ENCODE data around the gene CASS4. TPM values are rescaled to one million over a fixed set of nuclear protein-coding genes. Genes with fewer than 3 reads are reported as not detected.

Gene CASS4
- total RNA-seq, 1 experiment from 2014 or later: 0.28 TPM

DNA sequence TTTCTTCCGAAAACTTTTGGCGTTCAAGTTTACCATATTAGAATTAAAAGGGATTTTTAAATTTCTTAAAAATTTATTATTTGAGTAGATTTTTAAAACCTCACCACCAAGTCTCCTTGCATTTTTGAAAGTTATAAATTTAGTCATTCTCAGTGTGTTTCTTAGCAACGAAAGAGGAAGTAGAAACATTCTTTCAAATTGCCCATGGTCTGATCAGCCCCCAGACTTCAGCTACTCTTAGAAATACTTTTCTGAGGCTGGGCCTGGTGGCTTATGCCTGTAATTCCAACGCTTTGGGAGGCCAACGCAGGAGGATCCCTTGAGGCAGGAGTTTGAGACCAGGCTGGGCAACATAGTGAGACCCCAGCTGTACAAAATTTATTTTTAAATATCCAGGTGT, 41.3 kb downstream of the CASS4 start:
- POLR2A ChIA-PET (ENCODE audit: low non-redundant PET): no interaction called here
- H3K27ac ChIP-seq (ENCODE audit: low read depth, low read length, poor library complexity, severe bottlenecking): no peak overlapping the region

GRCh38 chr20:56454754-56455153, 42.7 kb downstream of the CASS4 start:
- Histone ChIP-seq H3K4me1 (ENCODE audit: insufficient read depth, low read length, poor library complexity, severe bottlenecking) (no peaks in the 10 kb centered on the region), H3K27ac (ENCODE audit: low read depth, low read length, poor library complexity, severe bottlenecking) (no peak overlapping the region), H3K9me3 (ENCODE audit: low read depth, low read length, poor library complexity, severe bottlenecking) (no peaks in the 10 kb centered on the region), H3K4me3 (ENCODE audit: low read depth, low read length, poor library complexity, severe bottlenecking) (no peak overlapping the region), H3K36me3 (ENCODE audit: insufficient read depth, low read length, poor library complexity, severe bottlenecking) (no peaks in the 10 kb centered on the region), H3K27me3 (replicated peaks; ENCODE audit: insufficient read depth, low read depth, low read length, poor library complexity) (no peaks in the 10 kb centered on the region)
- no peak for DNase-seq (ENCODE audit: low spot score)
- no TSS peak for BruUV-seq (replicated peaks)
- intact Hi-C loops (cut with micrococcal nuclease; ENCODE audit: unreplicated experiment): no loop called here
- TF ChIP-seq EZH2 (IDR thresholded peaks at IDR 0.05; ENCODE audit: borderline replicate concordance, low read depth, low read length, poor library complexity, severe bottlenecking): no peak
- TF ChIP-seq CTCF (conservative IDR thresholded peaks at IDR 0.05; ENCODE audit: low read depth, low read length): no peak
- CTCF ChIA-PET: no interaction called here
- POLR2A ChIA-PET (ENCODE audit: low non-redundant PET): no interaction called here

More for the DNA sequence above, 41.3 kb downstream of the CASS4 start:
- no peak for DNase-seq (ENCODE audit: low spot score)
- Histone ChIP-seq H3K4me3 (ENCODE audit: low read depth, low read length, poor library complexity, severe bottlenecking) (no peak overlapping the region), H3K9me3 (ENCODE audit: low read depth, low read length, poor library complexity, severe bottlenecking) (no peaks in the 10 kb centered on the region), H3K27me3 (replicated peaks; ENCODE audit: insufficient read depth, low read depth, low read length, poor library complexity) (no peaks in the 10 kb centered on the region), H3K4me1 (ENCODE audit: insufficient read depth, low read length, poor library complexity, severe bottlenecking) (no peaks in the 10 kb centered on the region), H3K36me3 (ENCODE audit: insufficient read depth, low read length, poor library complexity, severe bottlenecking) (no peaks in the 10 kb centered on the region)
- intact Hi-C loops (cut with micrococcal nuclease; ENCODE audit: unreplicated experiment): no loop called here
- TF ChIP-seq CTCF (conservative IDR thresholded peaks at IDR 0.05; ENCODE audit: low read depth, low read length) (no peak), EZH2 (IDR thresholded peaks at IDR 0.05; ENCODE audit: borderline replicate concordance, low read depth, low read length, poor library complexity, severe bottlenecking) (no peak)
- BruUV-seq (replicated peaks): no TSS peak
- CTCF ChIA-PET: no interaction called here

- Histone ChIP-seq H3K4me1 (ENCODE audit: insufficient read depth, low read length, poor library complexity, severe bottlenecking) (no peaks in the 10 kb centered on the region), H3K9me3 (ENCODE audit: low read depth, low read length, poor library complexity, severe bottlenecking) (no peaks in the 10 kb centered on the region), H3K36me3 (ENCODE audit: insufficient read depth, low read length, poor library complexity, severe bottlenecking) (no peaks in the 10 kb centered on the region), H3K4me3 (ENCODE audit: low read depth, low read length, poor library complexity, severe bottlenecking) (no peak overlapping the region), H3K27ac (ENCODE audit: low read depth, low read length, poor library complexity, severe bottlenecking) (no peak overlapping the region), H3K27me3 (replicated peaks; ENCODE audit: insufficient read depth, low read depth, low read length, poor library complexity) (no peaks in the 10 kb centered on the region)
- TF ChIP-seq CTCF (conservative IDR thresholded peaks at IDR 0.05; ENCODE audit: low read depth, low read length) (no peak), EZH2 (IDR thresholded peaks at IDR 0.05; ENCODE audit: borderline replicate concordance, low read depth, low read length, poor library complexity, severe bottlenecking) (no peak)
- intact Hi-C loops (cut with micrococcal nuclease; ENCODE audit: unreplicated experiment): no loop called here
- ChIA-PET POLR2A (ENCODE audit: low non-redundant PET) (no interaction called here), CTCF (no interaction called here)
- DNase-seq (ENCODE audit: low spot score): no peak
- no TSS peak for BruUV-seq (replicated peaks)
Observed at GRCh38 chr20:56458206-56458821, 46.3 kb downstream of the CASS4 start.
